GM21619 (cell line): ENCODE measurements around the gene PRMT7.

Experiments
- ATAC-seq: cut with Tn5 transposase; IDR thresholded peaks from one replicate; pipeline ENCODE4 v1.9.1; 2021; ENCODE audit not compliant: unreplicated experiment

Gene PRMT7

GRCh38 chr16:68373528-68374245, 62.9 kb downstream of the PRMT7 start:
- no peak for ATAC-seq

DNA sequence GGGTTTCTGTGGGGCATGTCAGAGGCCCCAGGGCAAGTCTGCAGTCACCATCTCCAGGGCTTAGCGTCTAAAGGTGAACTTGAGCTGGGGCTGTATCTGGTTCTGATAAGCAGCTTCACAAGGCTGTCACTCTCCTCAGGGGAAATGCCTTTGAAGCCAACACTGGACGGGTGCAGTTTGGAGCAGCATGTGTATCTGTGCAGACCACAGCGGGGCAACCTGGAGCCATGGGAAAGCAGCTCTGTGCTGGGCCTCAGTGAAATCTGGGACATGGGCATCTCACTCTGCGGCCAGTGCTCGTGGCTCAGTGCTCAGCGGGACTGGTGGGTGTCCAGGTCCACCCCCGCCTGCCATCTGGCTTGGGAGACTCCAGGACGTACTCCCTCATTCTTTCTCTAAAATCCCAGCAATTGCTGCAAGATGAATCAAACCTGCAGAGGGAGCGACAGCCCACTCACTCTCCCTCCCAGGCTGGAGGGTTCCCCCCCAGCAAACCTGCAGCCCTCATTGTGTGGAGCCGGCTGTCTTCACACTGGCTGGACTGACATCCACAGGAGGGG, 63.5 kb downstream of the PRMT7 start:
- ATAC-seq = no peak

DNA sequence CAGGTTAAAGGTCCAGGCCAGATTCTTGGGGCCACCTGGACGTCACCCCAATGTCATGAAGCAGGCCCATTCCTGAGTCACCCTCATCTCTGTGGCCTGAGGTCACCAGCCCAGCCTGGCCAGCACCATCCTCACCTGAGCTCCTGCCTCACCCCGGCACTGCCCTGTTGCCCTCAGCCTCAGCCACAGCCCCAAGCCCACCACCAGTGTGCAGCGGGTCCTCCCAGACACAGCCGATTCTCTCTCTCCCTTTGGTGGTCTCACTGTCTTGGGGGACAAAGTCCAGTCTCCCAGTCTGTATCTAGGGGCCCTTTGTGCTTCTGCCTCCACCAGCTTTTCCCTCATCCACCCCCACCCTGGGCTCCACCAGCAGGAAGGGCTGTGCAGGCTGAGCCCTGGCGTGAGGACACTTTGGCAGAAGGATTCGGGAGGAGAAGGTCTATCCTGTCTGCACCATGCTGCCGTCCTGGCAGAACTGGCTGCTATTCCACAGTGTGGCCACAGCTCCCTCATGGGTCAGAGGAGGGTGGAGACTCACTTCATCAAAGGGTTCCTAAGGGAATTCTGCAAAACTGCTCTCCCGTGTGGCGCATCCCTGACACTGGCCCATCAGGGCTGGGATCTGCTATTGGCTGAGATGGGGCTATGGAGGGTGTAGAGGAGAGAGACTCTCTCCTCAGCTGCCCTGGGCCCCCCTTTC, 64.3 kb downstream of the PRMT7 start:
- no peak for ATAC-seq

- ATAC-seq = no peak
These were observed 65.2 kb downstream of the PRMT7 start for GRCh38 chr16:68375801-68376536.

DNA sequence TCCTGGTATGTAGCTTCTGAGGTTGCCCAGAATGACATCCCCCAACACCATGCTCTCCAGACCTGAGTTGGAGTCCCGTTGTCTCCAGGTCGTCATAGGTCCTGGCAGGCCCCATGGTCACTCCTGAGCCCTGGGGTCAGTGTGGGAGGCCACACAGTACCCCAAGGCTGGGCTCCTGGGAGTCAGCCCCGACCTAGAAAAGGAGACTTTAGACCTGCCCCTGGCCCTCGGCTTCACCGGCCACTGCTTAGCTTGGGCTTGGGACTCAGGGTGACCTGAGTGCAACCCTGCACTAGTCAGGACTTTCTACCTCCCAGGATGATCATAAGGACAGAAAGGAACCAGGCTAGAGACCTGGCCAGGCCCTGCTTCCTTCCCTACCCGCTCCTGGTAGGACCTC, 65.8 kb downstream of the PRMT7 start:
- ATAC-seq = no peak

GRCh38 chr16:68377221-68377620, 66.4 kb downstream of the PRMT7 start:
- no peak for ATAC-seq

- ATAC-seq = no peak
These were observed 67.0 kb downstream of the PRMT7 start for GRCh38 chr16:68377667-68378393.

DNA sequence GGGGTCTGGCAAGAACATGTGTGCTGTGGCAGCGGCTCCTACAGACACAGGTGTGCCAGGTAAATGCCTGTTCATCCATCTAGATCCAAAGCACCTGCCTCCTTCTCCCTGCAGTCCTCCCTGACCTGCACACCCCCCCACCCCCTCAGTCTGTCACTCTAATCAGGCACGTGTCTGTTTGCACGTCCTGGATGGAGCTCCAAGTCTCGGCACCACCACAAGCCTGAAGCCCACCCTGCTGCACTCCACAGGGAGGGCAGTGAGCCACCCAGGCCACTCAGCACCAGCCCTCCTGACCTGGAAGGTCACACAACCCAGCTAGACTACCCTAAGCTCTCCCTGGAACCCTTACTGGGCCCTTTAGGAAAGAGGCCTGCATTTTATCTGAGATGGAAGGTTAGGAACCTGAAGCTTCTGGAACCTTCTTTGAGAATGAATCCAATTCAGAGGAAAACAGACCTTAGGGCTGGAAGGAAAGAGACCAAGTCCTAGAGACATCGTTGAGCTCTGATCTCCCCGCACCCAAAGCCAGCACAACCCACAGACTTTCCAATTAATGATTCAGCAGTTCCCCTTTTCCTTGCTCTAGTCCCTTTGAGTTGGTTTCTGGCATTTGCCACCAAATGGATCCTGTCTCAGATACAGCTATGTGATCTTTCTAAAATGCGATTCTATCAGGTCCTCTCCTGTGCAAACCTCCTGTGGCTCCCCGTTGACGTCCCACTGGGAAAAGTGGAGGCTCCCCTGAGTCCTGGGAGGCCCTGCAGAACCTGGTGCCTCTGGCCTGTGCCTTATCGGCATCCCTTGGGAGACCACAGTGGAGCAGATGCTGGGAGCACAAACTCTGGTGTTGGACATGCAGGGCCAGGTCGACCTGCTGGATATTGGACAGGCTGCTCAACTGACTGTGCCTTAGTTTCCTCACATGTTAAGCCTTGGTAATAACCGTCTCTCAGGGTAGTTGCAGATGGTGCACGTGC, 67.9 kb downstream of the PRMT7 start:
- ATAC-seq = no peak

DNA sequence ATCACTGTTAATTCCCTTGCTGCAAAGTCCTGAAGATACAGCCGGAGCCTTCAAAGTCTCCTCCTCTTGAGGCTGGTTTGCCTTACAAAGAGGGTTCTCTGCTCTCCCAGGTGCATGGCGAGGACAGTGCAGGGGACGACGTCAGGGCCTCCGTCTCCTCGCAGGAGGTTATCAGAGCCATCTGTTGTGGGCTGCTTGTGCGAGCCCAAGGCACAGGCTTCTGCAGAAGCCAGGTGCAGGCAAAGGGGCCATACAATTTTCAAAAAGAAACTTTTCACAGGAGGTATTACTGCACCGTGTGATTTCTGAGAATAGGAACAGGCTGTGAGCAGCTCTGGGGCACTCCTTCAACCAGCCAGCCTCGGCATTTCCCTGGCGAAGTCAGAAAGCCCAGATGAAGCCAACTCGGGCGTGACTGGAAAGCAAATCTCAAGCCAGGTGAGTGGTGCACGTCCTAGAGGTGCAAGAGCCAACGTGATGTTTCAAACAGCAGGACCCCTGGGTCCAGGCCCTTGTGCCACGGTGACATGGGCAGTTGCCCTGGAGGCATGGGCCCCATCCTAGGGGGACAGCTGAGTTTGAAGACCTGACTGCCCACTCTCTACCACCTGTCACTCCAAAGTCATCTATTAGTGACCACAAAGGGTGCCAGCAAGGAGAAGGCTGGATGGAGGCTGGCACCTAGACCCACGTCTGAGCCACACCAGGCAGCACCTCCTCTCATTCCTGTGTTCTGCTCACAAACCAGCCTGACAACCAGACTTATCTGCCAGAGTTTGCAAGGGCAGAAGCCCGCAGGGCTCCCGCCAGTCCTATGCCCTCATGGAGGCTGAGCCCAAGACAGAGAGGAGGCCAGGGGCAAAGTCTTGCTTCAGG, 68.9 kb downstream of the PRMT7 start:
- no peak for ATAC-seq

DNA sequence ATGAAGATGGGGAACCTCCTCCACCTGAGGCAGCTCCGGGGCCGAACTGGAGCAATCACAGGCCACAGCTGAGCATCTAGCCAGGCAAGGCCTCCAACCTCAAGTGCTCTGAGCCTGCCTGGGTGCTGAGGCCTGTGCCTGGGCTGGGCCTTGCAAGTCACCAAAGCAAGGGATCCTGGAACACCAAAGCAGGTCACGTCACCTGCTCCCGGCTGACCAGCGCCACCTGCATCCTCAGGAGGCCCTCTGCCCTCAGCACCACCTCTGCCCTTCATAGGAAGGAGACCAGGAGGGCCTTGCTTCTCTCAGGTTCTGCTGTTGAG, 69.5 kb downstream of the PRMT7 start:
- no peak for ATAC-seq

- ATAC-seq = no peak
These were observed 70.0 kb downstream of the PRMT7 start for GRCh38 chr16:68380676-68381362.

DNA sequence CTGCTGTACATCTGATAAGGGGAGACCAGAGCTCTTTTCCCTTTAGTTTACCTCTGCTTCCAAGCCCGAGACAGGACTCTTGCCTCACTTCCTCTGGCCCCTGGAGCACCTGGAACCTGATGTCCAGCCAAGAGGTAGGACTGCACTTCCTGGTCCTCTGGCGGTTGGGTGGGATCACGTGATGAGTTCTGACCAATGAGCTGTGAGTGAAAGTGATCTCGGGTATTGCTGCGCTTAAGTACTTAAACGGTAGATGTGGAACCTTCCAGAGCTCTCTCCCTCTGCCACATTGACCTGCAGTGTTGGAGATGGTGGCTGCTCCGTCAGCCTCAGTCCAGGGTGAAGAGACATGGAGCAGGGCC, 70.5 kb downstream of the PRMT7 start:
- ATAC-seq = no peak

DNA sequence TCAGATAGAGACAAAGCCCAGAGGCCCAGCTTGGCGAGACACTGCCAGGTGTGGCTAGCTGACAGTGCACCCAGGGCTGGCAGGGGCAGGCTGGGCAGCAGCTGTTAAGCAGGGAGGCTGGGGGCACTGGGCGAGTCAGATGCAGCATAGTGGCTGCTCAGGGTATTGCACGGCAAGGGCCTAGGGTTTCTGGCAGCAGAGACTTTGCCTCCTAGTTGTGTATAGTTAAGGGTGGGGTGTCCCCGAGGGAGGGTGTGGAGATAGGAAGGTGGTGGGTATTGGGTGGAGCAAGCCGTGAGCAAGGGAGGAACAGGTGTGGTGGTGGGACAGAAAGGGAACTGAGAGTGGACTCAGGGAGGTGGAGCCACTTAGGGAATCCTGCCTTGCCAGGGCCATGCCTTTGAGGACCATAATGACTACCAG, 71.5 kb downstream of the PRMT7 start:
- ATAC-seq = no peak

GRCh38 chr16:68383858-68384257, 73.0 kb downstream of the PRMT7 start:
- no peak for ATAC-seq

- ATAC-seq = no peak
These were observed 73.7 kb downstream of the PRMT7 start for GRCh38 chr16:68384288-68385161.

- no peak for ATAC-seq
These were observed 74.6 kb downstream of the PRMT7 start for GRCh38 chr16:68385371-68385770.

GRCh38 chr16:68386628-68387027, 75.8 kb downstream of the PRMT7 start:
- no peak for ATAC-seq

DNA sequence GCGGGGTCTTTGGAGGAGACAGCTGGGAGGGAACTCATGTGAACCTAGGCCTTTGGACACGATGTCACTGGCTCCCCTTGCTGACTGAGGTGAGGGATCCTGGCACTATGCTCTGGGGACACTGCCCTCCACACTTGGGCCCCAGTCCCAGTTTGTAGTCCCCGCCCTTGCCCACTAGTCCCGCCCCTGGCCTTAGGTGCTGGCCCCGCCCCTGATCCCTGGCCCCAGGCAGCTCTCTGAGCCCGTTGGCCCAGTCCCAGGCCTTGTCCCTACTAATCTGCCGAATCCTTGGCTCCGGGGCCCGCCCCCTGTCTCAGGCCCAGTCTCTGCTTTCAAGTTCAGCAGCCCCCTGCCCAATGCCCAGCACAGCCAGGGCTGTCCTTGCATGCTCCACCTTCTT, 76.5 kb downstream of the PRMT7 start:
- ATAC-seq = no peak
